HEK293T (cell line): ENCODE measurements around the gene ANP32A.

Experiments used
- CTCF ChIA-PET: fragments of 350-600 bp; formaldehyde crosslinking; extraction: SDS; loops from one replicate; lab custom pipeline; 2021; ENCODE audit warnings: antibody characterized with exemption, inconsistent platforms; lab: Yijun Ruan, JAX
- POLR2A ChIA-PET: fragments of 350-600 bp; formaldehyde crosslinking; extraction: SDS; loops from one replicate; lab custom pipeline; 2020; ENCODE audit warnings: antibody characterized with exemption, inconsistent platforms; lab: Yijun Ruan, JAX
- DNase-seq: peaks from one replicate; pipeline ENCODE4 v3.0.0; 2012; ENCODE audit warnings: mixed read lengths; ENCODE audit errors: extremely low spot score
- ARNT ChIP-seq: fragments of 450-650 bp; IDR thresholded peaks from 2 replicates; pipeline ENCODE4 v1.6.1; 2017; ENCODE audit warnings: mild to moderate bottlenecking
- BHLHE40 ChIP-seq: fragments of 450-650 bp; IDR thresholded peaks from 2 replicates; pipeline ENCODE4 v1.6.1; 2016; ENCODE audit warnings: mild to moderate bottlenecking, moderate library complexity, borderline replicate concordance
- CTBP1 ChIP-seq: fragments of 450-650 bp; IDR thresholded peaks from 2 replicates; pipeline ENCODE4 v1.6.1; 2016; ENCODE audit warnings: borderline replicate concordance
- ELF4 ChIP-seq: fragments of 450-650 bp; IDR thresholded peaks from 2 replicates; pipeline ENCODE4 v1.6.1; 2017; ENCODE audit warnings: antibody characterized with exemption
- FOXA1 ChIP-seq: fragments of 450-650 bp; IDR thresholded peaks from 2 replicates; pipeline ENCODE4 v1.6.1; 2016; ENCODE audit warnings: mild to moderate bottlenecking
- FOXK2 ChIP-seq: fragments of 450-650 bp; IDR thresholded peaks from 2 replicates; pipeline ENCODE4 v1.6.1; 2016; ENCODE audit warnings: mild to moderate bottlenecking
- FOXM1 ChIP-seq: fragments of 450-650 bp; IDR thresholded peaks from 2 replicates; pipeline ENCODE4 v1.6.1; 2017; ENCODE audit warnings: mild to moderate bottlenecking, borderline replicate concordance
- HDGF ChIP-seq: fragments of 450-650 bp; IDR thresholded peaks from 2 replicates; pipeline ENCODE4 v1.6.1; 2017; ENCODE audit warnings: antibody characterized with exemption, borderline replicate concordance
- L3MBTL2 ChIP-seq: fragments of 450-650 bp; conservative IDR thresholded peaks from 2 replicates; pipeline ENCODE4 v1.6.1; 2016; ENCODE audit warnings: mild to moderate bottlenecking
- LEF1 ChIP-seq: fragments of 450-650 bp; IDR thresholded peaks from 2 replicates; pipeline ENCODE4 v1.6.1; 2017; ENCODE audit warnings: mild to moderate bottlenecking, borderline replicate concordance
- NFRKB ChIP-seq: fragments of 450-650 bp; IDR thresholded peaks from 2 replicates; pipeline ENCODE4 v1.6.1; 2016; ENCODE audit warnings: mild to moderate bottlenecking, moderate library complexity
- PKNOX1 ChIP-seq: fragments of 450-650 bp; IDR thresholded peaks from 2 replicates; pipeline ENCODE4 v1.6.1; 2016
- SP1 ChIP-seq: fragments of 450-650 bp; IDR thresholded peaks from 2 replicates; pipeline ENCODE4 v1.6.1; 2017
- SUZ12 ChIP-seq: fragments of 450-650 bp; IDR thresholded peaks from 2 replicates; pipeline ENCODE4 v1.6.1; 2016; ENCODE audit warnings: mild to moderate bottlenecking
- TARDBP ChIP-seq: fragments of 450-650 bp; IDR thresholded peaks from 2 replicates; pipeline ENCODE4 v1.6.1; 2016
- ZNF384 ChIP-seq: fragments of 450-650 bp; IDR thresholded peaks from 2 replicates; pipeline ENCODE4 v1.6.1; 2016

The ANP32A gene

GRCh38 chr15:68785541-68785940 lies 35.2 kb downstream of the ANP32A start:
- DNase-seq, result no peak
- POLR2A ChIA-PET, result no interaction called here
- CTCF ChIA-PET, result no interaction called here
- TF ChIP-seq SUZ12, result no peak
- TF ChIP-seq PKNOX1, result no peak
- TF ChIP-seq SP1, result no peak
- no peak for TF ChIP-seq FOXK2
- TF ChIP-seq TARDBP, result no peak
- TF ChIP-seq FOXA1, result no peak
- no peak for TF ChIP-seq L3MBTL2
- no peak for TF ChIP-seq HDGF
- no peak for TF ChIP-seq FOXM1
- no peak for TF ChIP-seq BHLHE40
- no peak for TF ChIP-seq ARNT
- TF ChIP-seq LEF1, result no peak
- no peak for TF ChIP-seq ZNF384
- TF ChIP-seq NFRKB, result no peak
- no peak for TF ChIP-seq CTBP1

GRCh38 chr15:68784206-68784605 lies 36.5 kb downstream of the ANP32A start:
- POLR2A ChIA-PET, result interaction anchor here (1.2 to 1.4 kb wide), 2 partner anchors 35 to 91 kb away, joined by 3 to 4 read pairs; no protein-coding TSS in a partner anchor
- CTCF ChIA-PET, result interaction anchor here (1.0 to 3.8 kb wide), 4 partner anchors 12 to 137 kb away, joined by 3 to 18 read pairs (median 6); no protein-coding TSS in a partner anchor
- TF ChIP-seq L3MBTL2, result no peak
- no peak for TF ChIP-seq FOXK2
- no peak for TF ChIP-seq BHLHE40
- TF ChIP-seq ARNT, result no peak
- TF ChIP-seq CTBP1, result no peak
- no peak for TF ChIP-seq ZNF384
- TF ChIP-seq NFRKB, result no peak
- no peak for TF ChIP-seq FOXM1
- no peak for TF ChIP-seq PKNOX1
- TF ChIP-seq LEF1, result no peak
- TF ChIP-seq ELF4, result no peak
- TF ChIP-seq SUZ12, result no peak
- no peak for TF ChIP-seq TARDBP
- TF ChIP-seq SP1, result no peak
- DNase-seq, result no peak

- DNase-seq, result peak; percentile 54
- POLR2A ChIA-PET, result interaction anchor here (1.2 to 1.4 kb wide), 2 partner anchors 36 to 92 kb away, joined by 3 to 4 read pairs; no protein-coding TSS in a partner anchor
- CTCF ChIA-PET, result interaction anchor here (0.8 to 3.8 kb wide), 6 partner anchors 12 to 138 kb away, joined by 3 to 18 read pairs (median 4); no protein-coding TSS in a partner anchor
Observed at GRCh38 chr15:68783226-68784058, 37.3 kb downstream of the ANP32A start.

GRCh38 chr15:68782589-68783161 lies 38.0 kb downstream of the ANP32A start:
- no peak for DNase-seq
- POLR2A ChIA-PET, result no interaction called here

More at GRCh38 chr15:68783226-68784058, 37.3 kb downstream of the ANP32A start:
- TF ChIP-seq SP1, result no peak
- no peak for TF ChIP-seq FOXA1
- TF ChIP-seq HDGF, result no peak
- TF ChIP-seq BHLHE40, result no peak
- TF ChIP-seq LEF1, result no peak

More at GRCh38 chr15:68782589-68783161, 38.0 kb downstream of the ANP32A start:
- CTCF ChIA-PET, result interaction anchor here (0.6 to 3.8 kb wide), 4 partner anchors 12 to 93 kb away, joined by 3 to 18 read pairs (median 4); no protein-coding TSS in a partner anchor
- TF ChIP-seq CTBP1 (no peak), NFRKB (no peak), BHLHE40 (no peak), SP1 (no peak), FOXA1 (no peak), PKNOX1 (no peak), FOXK2 (no peak), ARNT (no peak), FOXM1 (no peak), TARDBP (no peak), L3MBTL2 (no peak), ZNF384 (no peak)
